Esophagus mucosa (tissue), 1 donor: ENCODE measurements around the gene MRPL12. TPM values are rescaled to one million over a fixed set of nuclear protein-coding genes. Genes with fewer than 3 reads are reported as not detected.

Source experiments
- ATAC-seq: fragments of 200-7000 bp; cut with Tn5 transposase; one replicate; pipeline ENCODE4 v1.9.1; 2020
- total RNA-seq: library from RNA; stranded (reverse); gene quantifications from one replicate; pipeline ENCODE4 v1.2.4, GENCODE V29; 2023
- donor health status: DM: yes; HTN: yes; CAD: no.

Gene MRPL12
- total RNA-seq, 1 donor from 2014 or later: 89.5 TPM

GRCh38 chr17:81682565-81683207 is 20.5 kb upstream of the MRPL12 start:
- no peak for ATAC-seq

- ATAC-seq: peak; percentile 5
Measured at GRCh38 chr17:81683208-81683583, 20.0 kb upstream of the MRPL12 start.

- ATAC-seq: peak; percentile 94
Measured at GRCh38 chr17:81683584-81684441, 19.4 kb upstream of the MRPL12 start, which contains the start of the genes ARL16 and HGS. Gene ARL16 (minus strand): TSS chr17:81683797. CDS start chr17:81683753, 44 bp downstream. Gene HGS (plus strand): TSS chr17:81684011. CDS start chr17:81684067, 56 bp downstream.

- peak; percentile 46 for ATAC-seq
Measured at GRCh38 chr17:81684442-81684911, 18.7 kb upstream of the MRPL12 start.

GRCh38 chr17:81685108-81685507 is 18.1 kb upstream of the MRPL12 start:
- peak; percentile 65 for ATAC-seq

- ATAC-seq: no peak
Measured at GRCh38 chr17:81686614-81687013, 16.6 kb upstream of the MRPL12 start.

GRCh38 chr17:81687770-81688541 is 15.2 kb upstream of the MRPL12 start:
- ATAC-seq: no peak

- ATAC-seq: peak; percentile 1
Measured at GRCh38 chr17:81688616-81689015, 14.6 kb upstream of the MRPL12 start.

GRCh38 chr17:81690066-81690465 is 13.1 kb upstream of the MRPL12 start:
- no peak for ATAC-seq

- no peak for ATAC-seq
Measured at GRCh38 chr17:81690549-81690948, 12.6 kb upstream of the MRPL12 start.

- no peak for ATAC-seq
Measured at GRCh38 chr17:81691196-81691595, 12.0 kb upstream of the MRPL12 start.

- ATAC-seq: no peak
Measured at GRCh38 chr17:81691608-81692007, 11.6 kb upstream of the MRPL12 start.

- ATAC-seq: no peak
Measured at GRCh38 chr17:81693509-81694210, 9.5 kb upstream of the MRPL12 start.

GRCh38 chr17:81694810-81695209 is 8.4 kb upstream of the MRPL12 start:
- ATAC-seq: no peak

- ATAC-seq: no peak
Measured at GRCh38 chr17:81695211-81695610, 8.0 kb upstream of the MRPL12 start.

GRCh38 chr17:81695801-81696200 is 7.4 kb upstream of the MRPL12 start:
- peak; percentile 17 for ATAC-seq

- ATAC-seq: no peak
Measured at GRCh38 chr17:81696218-81696941, 6.8 kb upstream of the MRPL12 start.

GRCh38 chr17:81697261-81698044 is 5.7 kb upstream of the MRPL12 start:
- ATAC-seq: no peak

GRCh38 chr17:81700353-81701287 is 2.5 kb upstream of the MRPL12 start:
- ATAC-seq: no peak
